HG02973 (cell line): Measurements from ENCODE around the gene CDC26.
"Not testable (repeated sequence)": the region's sequence is repeated elsewhere in the genome, so short reads cannot be mapped to it uniquely, and the experiment has no call there.

Experiments
- ATAC-seq: cut with Tn5 transposase; IDR thresholded peaks from one replicate; pipeline ENCODE4 v1.9.1; 2021; ENCODE audit warnings: moderate library complexity; ENCODE audit not compliant: unreplicated experiment

Gene CDC26

GRCh38 chr9:113296247-113296646 is 20.9 kb upstream of the CDC26 start:
- not testable (repeated sequence) for ATAC-seq

- no peak for ATAC-seq
Observed at GRCh38 chr9:113293285-113293878, 18.0 kb upstream of the CDC26 start.

GRCh38 chr9:113290052-113290607 is 14.8 kb upstream of the CDC26 start:
- no peak for ATAC-seq

- no peak for ATAC-seq
Observed at GRCh38 chr9:113289091-113289490, 13.7 kb upstream of the CDC26 start.

- ATAC-seq: no peak
Observed at GRCh38 chr9:113281356-113281755, 6.0 kb upstream of the CDC26 start.

GRCh38 chr9:113278840-113279239 is 3.5 kb upstream of the CDC26 start:
- no peak for ATAC-seq

- ATAC-seq: peak; percentile 5
Observed at GRCh38 chr9:113274474-113275156, 757 bp downstream of the CDC26 start.

- no peak for ATAC-seq
Observed at GRCh38 chr9:113269871-113270270, 5.5 kb downstream of the CDC26 start.

- no peak for ATAC-seq
Observed at GRCh38 chr9:113269355-113269754, 6.0 kb downstream of the CDC26 start.

- no peak for ATAC-seq
Observed at GRCh38 chr9:113267911-113268566, 7.3 kb downstream of the CDC26 start.

- no peak for ATAC-seq
Observed at GRCh38 chr9:113266174-113266573, 9.2 kb downstream of the CDC26 start.

- ATAC-seq: no peak
Observed at GRCh38 chr9:113261917-113262671, 13.3 kb downstream of the CDC26 start.

GRCh38 chr9:113258282-113258681 is 17.1 kb downstream of the CDC26 start:
- no peak for ATAC-seq

- no peak for ATAC-seq
Observed at GRCh38 chr9:113257863-113258262, 17.5 kb downstream of the CDC26 start.

GRCh38 chr9:113255438-113255837 is 19.9 kb downstream of the CDC26 start:
- no peak for ATAC-seq

- ATAC-seq: no peak
Observed at GRCh38 chr9:113254991-113255390, 20.4 kb downstream of the CDC26 start.

- no peak for ATAC-seq
Observed at GRCh38 chr9:113250807-113251206, 24.6 kb downstream of the CDC26 start.

- not testable (repeated sequence) for ATAC-seq
Observed at GRCh38 chr9:113249661-113250060, 25.7 kb downstream of the CDC26 start.

- no peak for ATAC-seq
Observed at GRCh38 chr9:113247640-113248039, 27.7 kb downstream of the CDC26 start.

- no peak for ATAC-seq
Observed at GRCh38 chr9:113246928-113247327, 28.4 kb downstream of the CDC26 start.

- ATAC-seq: no peak
Observed at GRCh38 chr9:113245894-113246293, 29.5 kb downstream of the CDC26 start.
